Endothelial cell of umbilical vein (primary cell): ENCODE data around the gene ATG5. TPM values are rescaled to one million over a fixed set of nuclear protein-coding genes. Genes with fewer than 3 reads are reported as not detected.
"Not testable (repeated sequence)": the region's sequence is repeated elsewhere in the genome, so short reads cannot be mapped to it uniquely, and the experiment has no call there.

Source experiments
- BruUV-seq: library from RNA; stranded (reverse); fragments of 400-500 nt; replicated peaks from 2 replicates; lab custom pipeline; 2021; lab: Mats Ljungman, UMichigan
- CTCF ChIA-PET: fragments of 300-600, 350-600 bp; sonication (Branson Sonifier 250); formaldehyde crosslinking; loops from one replicate; lab custom pipeline; 2021; ENCODE audit warnings: antibody characterized with exemption, inconsistent platforms; lab: Charles Lee
- POLR2A ChIA-PET: fragments of 300-600, 350-600 bp; sonication (Branson Sonifier 250); formaldehyde crosslinking; loops from one replicate; lab custom pipeline; 2021; ENCODE audit warnings: antibody characterized with exemption, inconsistent platforms; lab: Charles Lee
- DNase-seq: peaks from one replicate; pipeline ENCODE4 v3.0.0-alpha.2; 2011; ENCODE audit warnings: low read depth, low spot score
- FAIRE-seq: peaks from 2 replicates; lab custom pipeline; 2011; peaks lifted over from hg19 to GRCh38; lab: Jason Lieb, UNC
- H2AFZ ChIP-seq: 2 replicates; pipeline ENCODE4 v1.6.0; 2012; ENCODE audit warnings: low read depth, low read length, control low read depth, inconsistent platforms
- H3K27ac ChIP-seq: 2 replicates; pipeline ENCODE4 v1.5.1; 2011; ENCODE audit warnings: low read depth, mild to moderate bottlenecking, control low read depth, low read length, moderate library complexity; ENCODE audit not compliant: insufficient read depth
- H3K27me3 ChIP-seq, 2 experiments: 2 replicates each; pipeline versions ENCODE4 v1.6.0 to v1.6.1; 2011; ENCODE audit warnings: low read length in 2 of 2, mixed read lengths in 1 of 2; ENCODE audit not compliant: control insufficient read depth in 2 of 2, insufficient read depth in 2 of 2
- H3K36me3 ChIP-seq, 2 experiments: 2 replicates in 1 of 2; 3 replicates in 1 of 2; pipeline ENCODE4 v1.5.1; 2011; ENCODE audit warnings: low read length in 2 of 2, mild to moderate bottlenecking in 1 of 2, moderate library complexity in 1 of 2; ENCODE audit not compliant: control insufficient read depth in 2 of 2, insufficient read depth in 2 of 2; ENCODE audit errors: extremely low read depth in 1 of 2
- H3K4me1 ChIP-seq: 3 replicates; pipeline ENCODE4 v1.5.1; 2011; ENCODE audit warnings: mild to moderate bottlenecking, low read length; ENCODE audit not compliant: control insufficient read depth, insufficient read depth; ENCODE audit errors: extremely low read depth
- H3K4me2 ChIP-seq: 2 replicates; pipeline ENCODE4 v1.6.1; 2011; ENCODE audit warnings: low read length, control low read depth, mixed read lengths; ENCODE audit not compliant: insufficient read depth
- H3K4me3 ChIP-seq, 3 experiments: fragments of 200-600 bp in 1 of 3; sonication (generic), shearing (Covaris generic) in 1 of 3; replicated peaks in 1 of 3; 2 replicates each; pipeline ENCODE4 v1.5.1; 2011 to 2016; ENCODE audit warnings: control low read depth in 3 of 3, low read length in 3 of 3, mild to moderate bottlenecking in 2 of 3, inconsistent platforms in 1 of 3, low read depth in 1 of 3, moderate library complexity in 1 of 3; ENCODE audit not compliant: insufficient read depth in 1 of 3
- H3K79me2 ChIP-seq: 2 replicates; pipeline ENCODE4 v1.6.0; 2012; ENCODE audit warnings: low read length, inconsistent platforms; ENCODE audit not compliant: control insufficient read depth, insufficient read depth
- H3K9ac ChIP-seq: replicated peaks from 2 replicates; pipeline ENCODE3; 2011; ENCODE audit warnings: low read length, control low read depth; ENCODE audit not compliant: insufficient read depth; ENCODE audit errors: extremely low read depth
- H3K9me1 ChIP-seq: replicated peaks from 3 replicates; pipeline ENCODE4 v1.6.0; 2011; ENCODE audit warnings: mild to moderate bottlenecking, low read length; ENCODE audit not compliant: control insufficient read depth, insufficient read depth; ENCODE audit errors: extremely low read depth
- H3K9me3 ChIP-seq: replicated peaks from 2 replicates; pipeline ENCODE4 v1.5.1; 2012; ENCODE audit warnings: low read length, inconsistent platforms; ENCODE audit not compliant: control insufficient read depth, insufficient read depth
- H4K20me1 ChIP-seq: replicated peaks from 2 replicates; pipeline ENCODE3; 2011; ENCODE audit warnings: mild to moderate bottlenecking, low read length; ENCODE audit not compliant: control insufficient read depth, insufficient read depth; ENCODE audit errors: extremely low read depth
- EZH2 ChIP-seq: IDR thresholded peaks from 2 replicates; pipeline ENCODE4 v1.6.1; 2012; ENCODE audit warnings: borderline replicate concordance, low read depth, mild to moderate bottlenecking, moderate library complexity, low read length, inconsistent platforms; ENCODE audit not compliant: severe bottlenecking
- FOS ChIP-seq: IDR thresholded peaks from 2 replicates; pipeline ENCODE4 v1.6.1; 2011; ENCODE audit warnings: mild to moderate bottlenecking, low read length, moderate library complexity, borderline replicate concordance; ENCODE audit not compliant: insufficient read depth
- GATA2 ChIP-seq: IDR thresholded peaks from 2 replicates; pipeline ENCODE4 v1.7.0; 2011; ENCODE audit warnings: low read depth, mild to moderate bottlenecking, moderate library complexity, mixed read lengths, low read length; ENCODE audit not compliant: insufficient read length, insufficient read depth
- JUN ChIP-seq: IDR thresholded peaks from 2 replicates; pipeline ENCODE4 v1.6.1; 2011; ENCODE audit warnings: borderline replicate concordance, low read depth; ENCODE audit not compliant: insufficient read length, insufficient read depth
- MAX ChIP-seq: IDR thresholded peaks from 2 replicates; pipeline ENCODE4 v1.6.1; 2011; ENCODE audit not compliant: insufficient read depth, insufficient read length
- MYC ChIP-seq: IDR thresholded peaks from one replicate; pipeline ENCODE4 v1.6.1; 2011; ENCODE audit warnings: mild to moderate bottlenecking, low read depth, low read length
- POLR2A ChIP-seq: IDR thresholded peaks from 2 replicates; pipeline ENCODE4 v1.6.1; 2012; ENCODE audit warnings: low read depth, mild to moderate bottlenecking, control low read depth, low read length
- POLR2AphosphoS5 ChIP-seq: IDR thresholded peaks from 2 replicates; pipeline ENCODE4 v1.6.1; 2012; ENCODE audit warnings: low read depth, mild to moderate bottlenecking, control low read depth, low read length, moderate library complexity; ENCODE audit not compliant: insufficient read depth
- dilution Hi-C: fragments of 300-500 bp; cut with MboI; formaldehyde crosslinking; loops from one replicate; pipeline ENCODE4 v1.15.0; 2019; ENCODE audit warnings: low sequenced_read_pairs; ENCODE audit not compliant: extremely low pct_ligation_motif_present
- intact Hi-C: fragments of 100-400 bp; cut with micrococcal nuclease; formaldehyde crosslinking; loops from one replicate; pipeline ENCODE4 v1.10.0; 2022
- polyA plus RNA-seq, 4 experiments: library from polyadenylated mRNA; depleted of rRNA in 3 of 4; stranded (reverse) in 3 of 4; unstranded in 1 of 4; fragments of >200 nt; gene quantifications; 2 replicates each; pipeline versions ENCODE4 v1.2.1 to v1.2.3, GENCODE V29; 2011 to 2012; ENCODE audit warnings: missing spikeins in 1 of 4
- total RNA-seq: library from RNA; stranded (reverse); gene quantifications from 2 replicates; pipeline ENCODE4 v1.2.3, GENCODE V29; 2021
- TF ChIP-seq, protein P1 (sequence below), 2 donors: IDR thresholded peaks; 1 replicate in 1 of 2; 2 replicates in 1 of 2; pipeline ENCODE4 v1.5.1; 2011; ENCODE audit warnings: low read length in 2 of 2, mild to moderate bottlenecking in 2 of 2, moderate library complexity in 2 of 2, control low read depth in 1 of 2, inconsistent platforms in 1 of 2, low read depth in 1 of 2; ENCODE audit not compliant: insufficient read depth in 1 of 2; ENCODE audit errors: extremely low read depth in 1 of 2

The ATG5 gene
- total and polyA plus RNA-seq, 2 donors (not counting 3 experiments of a cell fraction or from before 2014, with no cell fraction given), result 14.1 to 32.8 TPM

DNA sequence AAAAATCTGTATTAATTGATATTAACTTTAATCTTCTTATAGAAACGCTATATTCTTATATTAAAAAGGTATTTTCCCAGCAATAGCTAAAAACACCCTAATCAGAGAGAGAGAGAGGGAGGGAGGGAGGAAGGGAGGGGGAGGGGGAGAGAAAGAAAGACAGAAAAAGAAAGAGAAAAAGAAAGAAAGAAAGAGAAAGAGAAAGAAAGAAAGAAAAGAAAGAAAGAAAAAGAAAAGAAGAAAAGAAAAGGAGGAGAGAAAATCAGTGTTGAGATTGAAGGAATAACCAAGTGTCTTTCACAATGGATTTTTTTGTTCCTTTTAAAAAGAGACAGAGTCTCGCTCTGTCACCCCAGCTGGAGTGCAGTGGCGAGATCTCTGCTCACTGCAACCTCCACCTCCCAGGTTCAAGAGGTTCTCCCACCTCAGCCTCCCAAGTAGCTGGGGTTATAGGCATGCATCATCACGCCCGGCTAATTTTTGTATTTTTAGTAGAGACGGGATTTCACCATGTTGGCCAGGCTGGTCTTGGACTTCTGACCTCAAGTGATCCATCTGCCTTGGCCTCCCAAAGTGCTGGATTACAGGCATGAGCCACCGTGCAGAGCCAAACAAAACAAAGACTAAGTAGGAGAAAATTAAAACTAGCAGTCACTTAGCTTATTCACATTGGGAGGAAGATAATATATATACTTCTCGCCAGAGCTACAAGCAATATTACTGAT is 73.9 kb downstream of the ATG5 start:
- H3K36me3 ChIP-seq, H3K27ac ChIP-seq, H2AFZ ChIP-seq, FAIRE-seq, DNase-seq, dilution Hi-C loops, intact Hi-C loops, H3K27me3 ChIP-seq, H3K79me2 ChIP-seq, POLR2A ChIA-PET, BruUV-seq, H3K4me1 ChIP-seq, H3K9ac ChIP-seq, H3K4me3 ChIP-seq, H3K4me2 ChIP-seq, H3K9me3 ChIP-seq, H4K20me1 ChIP-seq, H3K9me1 ChIP-seq: not testable (repeated sequence)
- CTCF ChIA-PET, result interaction anchor here (0.8 kb wide), 1 partner anchor 39 kb away, joined by 3 read pairs; no protein-coding TSS in a partner anchor

DNA sequence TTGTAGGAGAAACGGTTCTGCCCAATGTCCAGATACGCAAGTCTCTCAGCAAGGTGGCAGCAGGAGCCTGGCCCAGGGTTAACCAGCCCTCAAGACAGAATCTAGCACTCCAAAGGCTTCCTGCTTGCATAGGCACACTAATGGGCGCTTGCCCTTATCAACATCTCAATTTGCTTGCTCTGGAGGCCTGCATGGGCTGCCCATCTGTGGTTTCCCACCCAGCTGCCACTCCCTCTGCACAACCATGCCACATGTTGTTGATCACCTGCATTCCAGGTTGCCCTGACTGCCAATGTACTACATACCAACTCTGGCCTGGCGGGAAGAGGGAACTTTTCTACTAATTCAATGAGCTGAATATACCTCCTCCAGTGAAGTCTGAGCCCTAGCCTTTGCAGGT is 74.6 kb downstream of the ATG5 start:
- Histone ChIP-seq H3K36me3 (no peaks in the 10 kb centered on the region), H3K9ac (no peak overlapping the region), H3K9me3 (no peaks in the 10 kb centered on the region), H3K27me3 (no peaks in the 10 kb centered on the region), H3K4me3 (no peak overlapping the region), H3K4me2 (no peak overlapping the region), H3K27ac (no peak overlapping the region), H4K20me1 (no peaks in the 10 kb centered on the region), H2AFZ (no peak overlapping the region), H3K9me1 (no peaks in the 10 kb centered on the region), H3K4me1 (peaks cover 4% of the 10 kb centered on the region), H3K79me2 (peaks cover 7% of the 10 kb centered on the region)
- ChIA-PET CTCF (no interaction called here), POLR2A (no interaction called here)
- no TSS peak for BruUV-seq
- DNase-seq (no peak), FAIRE-seq (no peak)
- intact Hi-C loops, result no loop called here
- TF ChIP-seq MYC, result no peak
- TF ChIP-seq, protein P1, sequence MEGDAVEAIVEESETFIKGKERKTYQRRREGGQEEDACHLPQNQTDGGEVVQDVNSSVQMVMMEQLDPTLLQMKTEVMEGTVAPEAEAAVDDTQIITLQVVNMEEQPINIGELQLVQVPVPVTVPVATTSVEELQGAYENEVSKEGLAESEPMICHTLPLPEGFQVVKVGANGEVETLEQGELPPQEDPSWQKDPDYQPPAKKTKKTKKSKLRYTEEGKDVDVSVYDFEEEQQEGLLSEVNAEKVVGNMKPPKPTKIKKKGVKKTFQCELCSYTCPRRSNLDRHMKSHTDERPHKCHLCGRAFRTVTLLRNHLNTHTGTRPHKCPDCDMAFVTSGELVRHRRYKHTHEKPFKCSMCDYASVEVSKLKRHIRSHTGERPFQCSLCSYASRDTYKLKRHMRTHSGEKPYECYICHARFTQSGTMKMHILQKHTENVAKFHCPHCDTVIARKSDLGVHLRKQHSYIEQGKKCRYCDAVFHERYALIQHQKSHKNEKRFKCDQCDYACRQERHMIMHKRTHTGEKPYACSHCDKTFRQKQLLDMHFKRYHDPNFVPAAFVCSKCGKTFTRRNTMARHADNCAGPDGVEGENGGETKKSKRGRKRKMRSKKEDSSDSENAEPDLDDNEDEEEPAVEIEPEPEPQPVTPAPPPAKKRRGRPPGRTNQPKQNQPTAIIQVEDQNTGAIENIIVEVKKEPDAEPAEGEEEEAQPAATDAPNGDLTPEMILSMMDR (IDR thresholded peaks at IDR 0.05; ENCODE audit: extremely low read depth in 1 of 2, insufficient read depth in 1 of 2, low read depth in 1 of 2, low read length in 2 of 2), result no peak
- TF ChIP-seq POLR2AphosphoS5, result no peak
- TF ChIP-seq FOS, result no peak
- TF ChIP-seq JUN, result no peak
- TF ChIP-seq MAX, result no peak
- no peak for TF ChIP-seq POLR2A
- no peak for TF ChIP-seq GATA2
- TF ChIP-seq EZH2, result no peak
- dilution Hi-C loops, result no loop called here
